HEK293T (cell line): Measurements from ENCODE around the gene LRIG3.

ENCODE experiments used
- CTCF ChIA-PET: fragments of 350-600 bp; formaldehyde crosslinking; extraction: SDS; loops from one replicate; lab custom pipeline; 2021; ENCODE audit warnings: antibody characterized with exemption, inconsistent platforms; lab: Yijun Ruan, JAX
- POLR2A ChIA-PET: fragments of 350-600 bp; formaldehyde crosslinking; extraction: SDS; loops from one replicate; lab custom pipeline; 2020; ENCODE audit warnings: antibody characterized with exemption, inconsistent platforms; lab: Yijun Ruan, JAX
- DNase-seq: peaks from one replicate; pipeline ENCODE4 v3.0.0; 2012; ENCODE audit warnings: mixed read lengths; ENCODE audit errors: extremely low spot score
- ARNT ChIP-seq: fragments of 450-650 bp; IDR thresholded peaks from 2 replicates; pipeline ENCODE4 v1.6.1; 2017; ENCODE audit warnings: mild to moderate bottlenecking
- BHLHE40 ChIP-seq: fragments of 450-650 bp; IDR thresholded peaks from 2 replicates; pipeline ENCODE4 v1.6.1; 2016; ENCODE audit warnings: mild to moderate bottlenecking, moderate library complexity, borderline replicate concordance
- CTBP1 ChIP-seq: fragments of 450-650 bp; IDR thresholded peaks from 2 replicates; pipeline ENCODE4 v1.6.1; 2016; ENCODE audit warnings: borderline replicate concordance
- ELF4 ChIP-seq: fragments of 450-650 bp; IDR thresholded peaks from 2 replicates; pipeline ENCODE4 v1.6.1; 2017; ENCODE audit warnings: antibody characterized with exemption
- FOXA1 ChIP-seq: fragments of 450-650 bp; IDR thresholded peaks from 2 replicates; pipeline ENCODE4 v1.6.1; 2016; ENCODE audit warnings: mild to moderate bottlenecking
- FOXK2 ChIP-seq: fragments of 450-650 bp; IDR thresholded peaks from 2 replicates; pipeline ENCODE4 v1.6.1; 2016; ENCODE audit warnings: mild to moderate bottlenecking
- FOXM1 ChIP-seq: fragments of 450-650 bp; IDR thresholded peaks from 2 replicates; pipeline ENCODE4 v1.6.1; 2017; ENCODE audit warnings: mild to moderate bottlenecking, borderline replicate concordance
- HDGF ChIP-seq: fragments of 450-650 bp; IDR thresholded peaks from 2 replicates; pipeline ENCODE4 v1.6.1; 2017; ENCODE audit warnings: antibody characterized with exemption, borderline replicate concordance
- L3MBTL2 ChIP-seq: fragments of 450-650 bp; conservative IDR thresholded peaks from 2 replicates; pipeline ENCODE4 v1.6.1; 2016; ENCODE audit warnings: mild to moderate bottlenecking
- LEF1 ChIP-seq: fragments of 450-650 bp; IDR thresholded peaks from 2 replicates; pipeline ENCODE4 v1.6.1; 2017; ENCODE audit warnings: mild to moderate bottlenecking, borderline replicate concordance
- NFRKB ChIP-seq: fragments of 450-650 bp; IDR thresholded peaks from 2 replicates; pipeline ENCODE4 v1.6.1; 2016; ENCODE audit warnings: mild to moderate bottlenecking, moderate library complexity
- PKNOX1 ChIP-seq: fragments of 450-650 bp; IDR thresholded peaks from 2 replicates; pipeline ENCODE4 v1.6.1; 2016
- SP1 ChIP-seq: fragments of 450-650 bp; IDR thresholded peaks from 2 replicates; pipeline ENCODE4 v1.6.1; 2017
- SUZ12 ChIP-seq: fragments of 450-650 bp; IDR thresholded peaks from 2 replicates; pipeline ENCODE4 v1.6.1; 2016; ENCODE audit warnings: mild to moderate bottlenecking
- TARDBP ChIP-seq: fragments of 450-650 bp; IDR thresholded peaks from 2 replicates; pipeline ENCODE4 v1.6.1; 2016
- ZNF384 ChIP-seq: fragments of 450-650 bp; IDR thresholded peaks from 2 replicates; pipeline ENCODE4 v1.6.1; 2016

The LRIG3 gene, protein sequence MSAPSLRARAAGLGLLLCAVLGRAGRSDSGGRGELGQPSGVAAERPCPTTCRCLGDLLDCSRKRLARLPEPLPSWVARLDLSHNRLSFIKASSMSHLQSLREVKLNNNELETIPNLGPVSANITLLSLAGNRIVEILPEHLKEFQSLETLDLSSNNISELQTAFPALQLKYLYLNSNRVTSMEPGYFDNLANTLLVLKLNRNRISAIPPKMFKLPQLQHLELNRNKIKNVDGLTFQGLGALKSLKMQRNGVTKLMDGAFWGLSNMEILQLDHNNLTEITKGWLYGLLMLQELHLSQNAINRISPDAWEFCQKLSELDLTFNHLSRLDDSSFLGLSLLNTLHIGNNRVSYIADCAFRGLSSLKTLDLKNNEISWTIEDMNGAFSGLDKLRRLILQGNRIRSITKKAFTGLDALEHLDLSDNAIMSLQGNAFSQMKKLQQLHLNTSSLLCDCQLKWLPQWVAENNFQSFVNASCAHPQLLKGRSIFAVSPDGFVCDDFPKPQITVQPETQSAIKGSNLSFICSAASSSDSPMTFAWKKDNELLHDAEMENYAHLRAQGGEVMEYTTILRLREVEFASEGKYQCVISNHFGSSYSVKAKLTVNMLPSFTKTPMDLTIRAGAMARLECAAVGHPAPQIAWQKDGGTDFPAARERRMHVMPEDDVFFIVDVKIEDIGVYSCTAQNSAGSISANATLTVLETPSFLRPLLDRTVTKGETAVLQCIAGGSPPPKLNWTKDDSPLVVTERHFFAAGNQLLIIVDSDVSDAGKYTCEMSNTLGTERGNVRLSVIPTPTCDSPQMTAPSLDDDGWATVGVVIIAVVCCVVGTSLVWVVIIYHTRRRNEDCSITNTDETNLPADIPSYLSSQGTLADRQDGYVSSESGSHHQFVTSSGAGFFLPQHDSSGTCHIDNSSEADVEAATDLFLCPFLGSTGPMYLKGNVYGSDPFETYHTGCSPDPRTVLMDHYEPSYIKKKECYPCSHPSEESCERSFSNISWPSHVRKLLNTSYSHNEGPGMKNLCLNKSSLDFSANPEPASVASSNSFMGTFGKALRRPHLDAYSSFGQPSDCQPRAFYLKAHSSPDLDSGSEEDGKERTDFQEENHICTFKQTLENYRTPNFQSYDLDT

GRCh38 chr12:58920102-58920960, at the start of gene LRIG3:
Gene LRIG3 (minus strand): TSS chr12:58920504. CDS start chr12:58920235, 269 bp downstream.
- ChIA-PET CTCF (interaction anchor here (0.7 to 1.5 kb wide), 2 partner anchors 54 to 157 kb away, joined by 3 to 4 read pairs; no protein-coding TSS in a partner anchor), POLR2A (interaction anchor here (0.6 to 2.4 kb wide), 10 partner anchors 12 to 165 kb away, joined by 3 to 15 read pairs (median 3); no protein-coding TSS in a partner anchor)
- peak; percentile 83 for DNase-seq
- TF ChIP-seq CTBP1: 0 out of 2 replicates have a peak, but pooled peaks have one; percentile 16
- no peak for TF ChIP-seq ELF4
- TF ChIP-seq PKNOX1: peak; percentile 54; the same call in 1 of the 2 replicates
- peak; percentile 88 for TF ChIP-seq L3MBTL2

DNA sequence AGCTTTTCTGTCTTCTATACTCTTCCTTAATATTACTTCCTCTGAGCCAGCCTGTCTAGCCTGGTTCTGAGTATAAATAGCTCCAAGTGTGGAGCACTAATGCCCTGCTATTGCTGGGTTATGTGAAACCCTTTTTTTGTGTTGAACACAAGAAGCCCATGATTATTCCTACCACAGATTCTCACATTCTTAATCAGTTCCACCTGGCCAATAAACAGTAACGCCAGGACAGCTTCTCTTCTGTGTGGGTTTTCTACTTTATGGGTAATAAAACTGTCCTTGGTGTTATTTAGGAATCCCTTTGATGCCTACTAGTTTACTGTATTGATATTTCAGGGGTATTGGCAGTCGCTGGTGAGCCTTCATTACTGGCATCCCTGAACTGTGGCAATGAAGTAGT, 48.9 kb upstream of the LRIG3 start:
- DNase-seq: no peak
- ChIA-PET CTCF (interaction anchor here (0.6 kb wide), 1 partner anchor 1103 kb away, joined by 3 read pairs; no protein-coding TSS in a partner anchor), POLR2A (no interaction called here)
- TF ChIP-seq L3MBTL2 (no peak), PKNOX1 (no peak), FOXM1 (no peak), ELF4 (no peak), CTBP1 (no peak), FOXK2 (no peak), SUZ12 (no peak), SP1 (no peak), TARDBP (no peak), BHLHE40 (no peak), HDGF (no peak)

GRCh38 chr12:58967561-58967960, 47.3 kb upstream of the LRIG3 start:
- ChIA-PET POLR2A (no interaction called here), CTCF (no interaction called here)
- no peak for TF ChIP-seq PKNOX1
- TF ChIP-seq HDGF: no peak
- TF ChIP-seq ZNF384: no peak
- no peak for TF ChIP-seq CTBP1
- TF ChIP-seq FOXA1: no peak
- TF ChIP-seq TARDBP: no peak
- no peak for TF ChIP-seq ELF4
- no peak for DNase-seq

DNA sequence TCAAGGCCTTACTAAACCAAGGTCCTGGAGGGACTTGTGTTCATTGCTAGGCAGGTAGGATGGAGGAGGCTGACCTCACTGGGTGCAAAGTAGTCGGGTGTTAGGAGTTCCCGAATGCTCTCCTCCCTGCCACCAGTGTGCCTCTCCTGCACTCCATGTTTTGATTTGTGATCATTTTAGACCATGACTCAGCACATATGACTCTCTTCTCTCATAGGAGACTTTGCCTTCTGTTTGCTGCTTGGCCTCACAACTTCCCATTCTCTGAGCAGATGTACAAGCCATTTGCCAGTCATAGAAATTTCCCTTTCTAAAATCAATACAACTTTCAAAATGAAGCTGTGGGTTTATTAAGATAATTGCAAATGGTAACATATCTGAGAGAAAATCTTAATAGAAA, 46.6 kb upstream of the LRIG3 start:
- CTCF ChIA-PET: no interaction called here
- TF ChIP-seq FOXK2 (no peak), FOXA1 (no peak), PKNOX1 (no peak), LEF1 (no peak), NFRKB (no peak), FOXM1 (no peak), CTBP1 (no peak), ARNT (no peak), ELF4 (no peak), SP1 (no peak), BHLHE40 (no peak), L3MBTL2 (no peak), HDGF (no peak), ZNF384 (no peak), SUZ12 (no peak), TARDBP (no peak)

More for the DNA sequence above, 46.6 kb upstream of the LRIG3 start:
- POLR2A ChIA-PET: no interaction called here
- no peak for DNase-seq
